LoVo (cell line): ENCODE data around the gene PCNX2.

Experiments
- DNase-seq: peaks from one replicate; pipeline ENCODE4 v3.0.0-alpha.2; 2016; ENCODE audit warnings: low spot score

The PCNX2 gene

DNA sequence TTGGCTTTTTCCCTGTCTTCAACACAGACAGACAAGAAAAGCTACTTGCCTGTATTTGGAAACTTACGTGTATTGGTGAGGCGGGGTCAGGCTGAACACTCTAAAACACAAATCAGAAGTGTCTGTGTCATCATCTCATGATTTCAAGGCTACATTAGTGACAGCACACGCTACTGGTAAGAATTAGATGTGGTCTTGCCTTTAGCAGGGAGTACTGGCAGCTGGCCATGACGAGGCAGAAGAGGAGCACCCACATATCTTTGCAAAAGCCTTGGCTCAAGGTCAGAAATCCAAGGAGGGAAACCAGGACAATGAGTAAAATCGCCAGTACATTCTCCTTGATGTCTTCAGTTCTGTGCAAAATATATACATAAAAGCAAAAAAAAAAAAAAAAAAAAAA lies 77.7 kb downstream of the PCNX2 start:
- no peak for DNase-seq

DNA sequence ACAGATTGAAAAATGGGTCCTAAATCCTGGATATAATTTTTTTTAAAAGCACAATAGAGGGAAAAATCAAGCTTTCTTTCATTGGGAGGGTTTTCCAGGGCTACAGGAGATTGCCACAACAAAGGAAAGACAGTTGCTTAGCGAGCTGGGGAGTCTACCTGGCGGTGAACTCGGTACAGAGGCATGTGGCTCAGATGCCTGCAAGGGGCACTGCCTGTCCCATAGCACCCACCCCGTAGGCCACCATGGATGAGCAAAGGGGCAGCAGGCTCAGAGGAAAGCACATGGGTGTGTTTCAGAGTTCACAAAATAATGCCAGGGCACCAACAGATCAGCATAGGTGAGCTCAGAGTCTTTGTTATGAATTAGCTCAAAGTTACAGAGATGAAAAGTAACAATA lies 79.5 kb downstream of the PCNX2 start:
- no peak for DNase-seq

DNA sequence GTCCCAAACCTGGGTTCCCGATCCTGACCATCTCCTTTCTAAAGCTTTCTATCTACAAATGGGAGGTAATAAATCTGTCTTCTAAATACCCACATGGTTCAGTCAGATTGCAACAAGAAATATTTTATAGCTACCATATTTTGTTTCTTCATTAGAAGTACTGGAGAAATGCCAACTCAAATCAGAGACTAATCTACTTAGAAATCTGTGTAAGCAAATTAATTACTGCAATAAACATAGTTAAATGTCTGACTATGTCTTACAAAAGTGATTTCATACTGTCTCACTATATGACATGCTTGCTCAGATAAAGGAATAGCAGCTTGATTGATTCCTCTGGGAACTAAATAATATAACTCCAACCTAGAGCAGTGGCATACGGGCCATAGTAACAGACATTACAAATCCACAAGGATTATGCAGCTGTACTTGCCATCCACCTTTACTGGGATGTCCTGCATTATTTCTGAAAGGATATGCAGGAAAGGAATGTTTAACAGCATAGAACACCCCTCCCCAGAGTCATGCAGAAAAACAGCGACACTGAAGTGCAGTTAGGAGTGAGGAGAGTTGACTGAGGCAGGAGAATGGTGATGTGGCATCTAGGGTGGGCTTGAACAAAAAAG lies 80.3 kb downstream of the PCNX2 start:
- DNase-seq = no peak

DNA sequence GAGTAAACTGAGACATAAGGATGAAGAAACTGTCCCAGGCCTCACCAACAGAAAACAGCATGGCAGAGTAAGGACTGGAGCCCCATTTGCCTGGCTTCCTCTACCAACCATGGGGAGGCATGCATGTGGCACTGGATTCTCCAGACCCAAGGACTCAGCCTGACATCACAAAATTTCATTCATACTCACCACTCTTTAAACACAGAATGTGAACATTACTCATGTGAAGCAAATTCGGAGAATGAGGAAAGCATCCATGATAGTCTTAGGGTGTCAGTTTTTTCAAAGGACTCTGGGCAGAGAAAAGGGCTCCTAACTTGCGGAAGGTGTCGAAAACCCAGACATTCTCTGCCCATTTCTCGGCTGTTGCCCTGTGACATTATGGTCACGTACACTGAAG lies 83.9 kb downstream of the PCNX2 start:
- no peak for DNase-seq

DNA sequence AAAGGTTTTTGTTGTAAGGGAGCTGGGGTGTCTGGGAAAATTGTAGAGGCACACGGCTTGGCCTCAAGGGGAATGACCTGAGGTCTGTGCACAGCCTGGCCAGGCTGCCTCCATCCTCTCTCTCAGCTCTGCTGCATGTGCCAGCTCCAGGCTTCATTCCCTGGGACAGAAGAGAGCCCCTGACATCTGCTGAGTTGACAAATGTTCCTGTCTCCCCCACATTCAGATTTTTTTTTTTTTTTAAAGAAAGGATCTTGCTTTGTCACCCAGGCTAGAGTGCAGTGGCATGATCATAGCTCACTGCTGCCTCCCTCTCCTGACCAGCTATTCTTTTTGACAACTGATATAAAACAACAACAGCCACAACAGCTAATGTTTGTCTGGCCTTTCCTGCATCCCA lies 84.4 kb downstream of the PCNX2 start:
- DNase-seq = no peak

DNA sequence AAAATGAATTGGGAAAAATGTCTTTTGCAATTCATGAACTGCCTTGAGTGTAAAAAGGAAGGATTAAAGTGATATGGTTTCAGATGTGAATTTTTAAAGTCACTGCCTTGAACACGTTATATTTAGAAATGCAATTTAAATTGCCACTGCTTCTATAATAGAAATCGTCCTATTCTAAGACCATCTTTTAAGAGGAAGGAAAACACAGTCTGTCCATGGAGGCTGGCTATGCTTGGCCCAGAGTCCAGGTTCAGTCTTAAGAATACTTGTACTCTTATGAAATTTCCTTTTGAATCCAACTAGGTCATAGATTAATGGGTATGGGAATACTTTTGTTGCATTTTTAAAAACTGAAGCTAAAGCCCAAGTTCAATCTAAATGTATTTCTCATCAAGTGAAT lies 86.0 kb downstream of the PCNX2 start:
- DNase-seq = no peak

DNA sequence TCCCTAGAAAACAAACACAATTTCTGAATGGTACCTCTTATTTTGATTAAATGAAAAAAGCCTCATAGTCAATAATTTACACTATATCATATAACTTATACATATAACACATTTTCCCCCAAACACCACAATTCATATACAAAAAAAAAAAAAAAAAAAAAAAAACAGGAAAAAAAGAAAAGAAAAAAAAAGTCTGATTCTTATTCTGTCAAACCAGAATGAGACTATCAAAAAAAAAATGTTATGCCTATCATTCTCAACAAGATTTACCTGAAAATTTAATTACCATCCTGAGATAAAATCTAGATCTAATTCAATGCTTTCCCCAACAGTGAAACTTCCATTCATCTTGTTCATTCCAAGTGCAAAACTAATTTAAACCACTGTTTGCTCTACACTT lies 86.8 kb downstream of the PCNX2 start:
- DNase-seq = no peak

DNA sequence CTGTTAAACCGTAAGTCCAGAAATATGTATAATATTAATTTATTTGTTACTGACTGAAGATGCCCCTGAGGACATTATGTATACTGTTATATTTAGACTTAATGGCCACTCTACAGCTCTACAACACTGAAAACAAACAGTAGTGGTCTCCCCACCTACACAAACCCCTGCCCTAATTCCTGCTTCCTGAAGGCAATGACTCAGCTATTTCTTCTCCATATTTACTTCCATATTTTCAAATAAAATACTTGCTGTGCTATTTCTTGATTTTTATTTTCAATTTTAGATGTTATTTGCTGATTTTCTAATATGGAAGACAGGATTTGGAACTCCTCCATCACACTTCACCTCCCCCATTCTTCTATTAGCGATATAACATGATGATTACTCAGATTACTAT lies 97.6 kb downstream of the PCNX2 start:
- DNase-seq = no peak

DNA sequence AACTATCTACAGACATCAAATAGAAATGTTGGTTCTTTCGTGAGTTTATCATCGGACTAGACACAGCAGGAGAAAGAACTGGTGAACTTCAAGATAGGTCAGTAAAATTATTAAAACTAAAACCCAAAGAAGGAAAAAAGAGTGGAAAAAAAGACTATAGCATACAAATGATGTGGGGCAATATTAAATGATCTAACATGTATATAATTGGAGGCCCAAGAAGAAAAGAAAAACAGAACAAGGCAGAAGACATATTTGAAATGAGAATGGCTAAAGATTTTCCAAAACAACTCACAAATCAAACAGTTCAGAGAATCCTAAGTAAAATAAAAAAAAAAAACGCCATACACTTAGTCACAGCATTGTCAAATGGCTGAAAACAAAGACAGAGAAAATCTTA lies 101.8 kb downstream of the PCNX2 start:
- no peak for DNase-seq

DNA sequence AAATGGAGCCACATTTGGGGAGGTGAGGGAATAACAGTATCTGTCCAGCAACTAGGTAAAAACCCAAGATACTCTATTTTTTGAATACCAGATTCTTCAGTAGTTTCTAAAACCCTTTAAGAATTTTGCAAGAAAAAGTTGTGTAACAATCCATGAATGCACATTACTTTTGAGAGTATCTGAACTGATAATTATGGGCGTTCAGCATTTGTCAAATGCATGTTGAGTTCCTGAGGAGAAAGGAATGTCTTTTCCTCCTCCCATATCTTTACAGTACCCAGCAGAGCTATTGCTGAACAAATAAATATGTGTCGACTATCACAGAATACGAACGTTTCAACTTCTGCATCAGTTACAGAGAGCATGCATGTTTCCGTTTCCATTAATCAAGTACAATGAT lies 104.5 kb downstream of the PCNX2 start:
- no peak for DNase-seq

DNA sequence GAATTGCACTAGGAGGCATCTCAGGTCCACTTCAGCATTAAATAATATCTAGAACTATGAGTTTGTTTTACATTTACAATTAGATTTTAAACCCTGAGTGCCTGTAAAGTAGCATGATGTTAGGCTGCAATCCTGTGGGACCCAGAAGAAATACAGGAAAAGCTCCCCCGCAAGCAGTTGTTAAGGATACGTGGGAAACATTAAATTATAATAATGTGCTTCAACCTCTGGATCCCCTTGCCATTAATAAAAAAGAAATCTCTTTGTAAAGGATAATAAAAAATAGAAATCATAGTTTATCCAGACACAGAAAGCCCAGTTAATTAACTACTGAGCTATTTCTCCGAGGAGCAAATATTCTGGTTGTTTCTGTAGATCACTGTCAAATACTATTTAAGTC lies 106.0 kb downstream of the PCNX2 start:
- DNase-seq = no peak

DNA sequence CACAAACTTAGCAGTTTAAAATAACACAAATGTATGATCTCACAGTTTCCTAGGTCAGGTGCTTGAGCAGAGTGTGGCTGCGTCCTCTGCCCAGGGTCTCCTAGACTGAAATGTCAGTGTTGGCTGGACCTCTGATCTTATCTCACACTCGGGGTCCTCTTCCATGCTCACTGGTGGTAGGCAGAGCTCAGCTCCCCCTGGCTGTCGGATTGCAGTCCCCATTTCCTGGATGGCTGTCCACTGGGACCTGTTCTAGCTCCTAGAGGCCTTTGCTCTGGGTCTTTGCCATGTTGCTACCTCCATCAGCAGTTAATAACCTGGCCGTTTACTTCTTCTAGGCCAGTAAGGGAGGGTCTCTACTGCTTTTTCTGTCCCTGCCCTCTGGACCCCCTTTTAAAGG lies 107.5 kb downstream of the PCNX2 start:
- no peak for DNase-seq

DNA sequence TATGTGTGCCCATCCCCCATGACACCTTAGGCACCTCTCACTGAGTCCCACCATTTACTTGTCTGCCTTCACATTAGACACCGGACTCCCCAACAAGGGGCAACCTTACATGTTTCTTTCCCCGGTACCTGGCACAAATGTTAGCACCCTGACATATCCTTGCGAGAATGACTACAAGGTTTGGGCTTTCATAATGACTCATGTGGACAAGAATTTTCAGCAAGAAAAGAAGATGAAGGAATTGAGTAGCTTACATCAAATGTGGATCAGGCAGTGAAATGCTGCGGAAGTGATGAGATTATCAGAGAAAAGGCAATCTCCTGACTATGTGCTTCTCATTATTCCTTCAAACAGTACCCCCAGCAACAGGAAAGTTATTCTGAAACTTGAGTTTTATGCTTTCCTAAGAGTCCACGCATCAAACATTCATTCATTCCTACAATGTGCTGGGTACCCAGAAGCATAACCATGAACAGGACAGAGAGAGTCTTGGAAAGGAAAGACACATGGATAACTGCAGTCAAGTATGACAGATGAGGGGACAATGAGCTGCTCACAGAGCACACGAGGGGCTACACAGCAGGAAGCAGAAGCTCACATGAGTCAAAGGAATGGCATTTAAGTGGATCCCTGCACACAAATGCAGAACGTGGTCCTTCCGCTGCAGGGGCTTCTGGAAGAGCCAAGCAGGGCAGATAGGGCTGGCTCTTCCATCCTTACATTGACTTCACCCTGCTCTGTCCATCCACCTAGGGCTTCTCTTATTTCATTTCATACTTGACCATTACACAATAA lies 112.1 kb downstream of the PCNX2 start:
- no peak for DNase-seq

DNA sequence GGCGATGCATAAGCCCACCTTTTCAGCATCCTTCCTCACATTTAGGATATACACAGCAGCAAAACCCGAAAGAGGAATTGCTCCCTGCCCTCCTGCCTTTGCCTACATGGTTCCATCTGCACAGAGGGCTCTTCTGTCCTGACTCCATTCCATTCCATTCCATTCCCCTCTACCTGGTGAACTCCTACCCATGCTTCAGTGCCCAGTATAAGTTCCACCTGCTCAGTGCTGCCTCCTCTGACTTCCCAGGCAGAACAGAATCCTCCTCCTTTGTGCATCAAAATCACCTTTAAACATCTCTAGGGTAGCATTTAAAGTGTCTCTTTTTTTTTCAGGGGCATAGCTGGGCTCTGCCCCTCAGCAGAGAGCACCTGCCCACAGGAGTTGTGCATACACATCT lies 112.9 kb downstream of the PCNX2 start:
- DNase-seq = no peak

DNA sequence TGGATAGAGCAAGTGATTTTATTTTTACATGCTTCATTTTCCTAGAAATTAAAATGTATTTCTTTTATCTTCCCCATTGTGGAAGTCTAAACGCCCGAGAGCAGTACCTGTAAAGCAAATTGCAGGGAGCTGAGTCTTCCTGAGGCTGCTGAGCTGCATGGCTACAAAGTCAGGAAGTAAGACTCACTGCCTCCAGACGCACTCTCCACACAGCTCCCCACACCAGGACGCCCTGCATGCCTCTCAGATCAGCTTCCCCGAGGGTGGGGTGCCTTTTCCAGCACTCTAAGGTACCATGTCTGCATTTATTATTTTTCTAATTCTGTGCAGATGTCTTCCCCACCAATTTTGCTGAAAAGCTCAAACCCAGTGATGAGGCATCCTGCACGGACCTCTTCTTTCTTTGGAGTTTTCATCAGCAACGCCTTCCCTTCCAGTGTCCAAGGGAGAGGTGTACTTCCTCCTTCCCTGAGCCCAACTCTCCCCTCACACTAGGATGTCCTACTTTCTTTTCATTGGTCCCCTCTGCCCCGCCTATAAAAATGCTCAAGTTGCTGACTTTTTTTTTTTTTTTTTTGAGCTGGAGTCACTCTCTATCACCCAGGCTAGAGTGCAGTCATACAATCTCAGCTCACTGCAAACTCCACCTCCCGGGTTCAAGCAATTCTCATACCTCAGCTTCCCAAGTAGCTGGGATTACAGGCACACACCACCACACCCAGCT lies 114.7 kb downstream of the PCNX2 start:
- DNase-seq = peak; percentile 39

DNA sequence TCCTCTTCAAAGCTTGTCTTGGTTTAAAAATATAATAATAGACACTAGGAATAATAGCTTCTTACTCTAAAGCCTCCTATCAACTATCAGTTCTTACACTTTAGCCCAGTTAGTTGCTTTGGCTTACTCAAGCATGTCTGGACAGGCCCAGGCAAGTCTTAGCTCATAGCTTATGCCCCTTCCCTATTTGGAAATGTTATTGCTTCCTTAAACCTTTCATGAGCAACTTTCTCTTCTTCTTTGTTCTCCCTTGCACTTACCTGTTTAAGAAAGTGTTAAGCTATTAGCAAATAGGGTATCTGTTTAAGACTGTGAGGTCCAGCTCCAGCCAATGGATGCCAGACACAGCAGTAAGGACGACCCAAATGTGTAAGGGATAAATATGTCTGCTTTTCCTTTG lies 115.9 kb downstream of the PCNX2 start:
- DNase-seq = peak; percentile 69

DNA sequence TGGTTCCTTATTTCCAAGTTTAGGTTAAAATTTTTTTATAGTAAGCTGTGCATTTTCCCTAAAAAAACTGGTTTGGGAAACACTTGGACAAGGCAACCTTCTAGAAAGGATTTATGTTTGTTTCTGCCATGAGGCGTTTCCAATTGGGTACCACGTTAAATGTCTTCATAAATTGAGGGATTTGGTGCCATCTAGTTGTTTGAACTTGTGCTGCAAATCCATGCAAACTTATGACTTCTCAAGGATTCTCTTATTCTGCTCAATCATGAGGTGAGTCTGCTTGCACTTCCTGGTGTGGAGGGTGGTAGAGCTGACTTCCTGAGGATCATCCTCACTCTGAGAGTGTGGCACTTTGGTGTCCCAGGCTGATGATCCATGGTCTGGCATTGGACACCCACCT lies 123.3 kb downstream of the PCNX2 start:
- peak; percentile 35 for DNase-seq

DNA sequence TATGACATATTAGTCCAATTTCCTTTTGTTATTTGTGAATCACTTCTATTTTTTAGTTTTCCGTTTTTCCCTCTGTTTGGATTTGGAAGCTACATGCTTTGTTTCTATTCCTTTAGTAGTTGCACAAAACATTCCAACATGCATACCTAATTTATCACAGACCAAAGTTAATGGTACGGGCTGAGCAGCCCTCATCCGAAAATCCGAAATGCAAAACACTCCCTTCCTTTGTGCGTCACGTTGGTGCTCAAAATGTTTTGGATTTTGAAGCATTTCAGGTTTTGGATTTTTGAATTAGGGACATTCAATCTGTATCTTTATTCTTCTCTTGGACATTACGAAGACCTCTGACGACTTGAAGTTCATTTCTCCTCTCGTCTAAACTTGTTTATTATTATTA lies 124.8 kb downstream of the PCNX2 start:
- no peak for DNase-seq

DNA sequence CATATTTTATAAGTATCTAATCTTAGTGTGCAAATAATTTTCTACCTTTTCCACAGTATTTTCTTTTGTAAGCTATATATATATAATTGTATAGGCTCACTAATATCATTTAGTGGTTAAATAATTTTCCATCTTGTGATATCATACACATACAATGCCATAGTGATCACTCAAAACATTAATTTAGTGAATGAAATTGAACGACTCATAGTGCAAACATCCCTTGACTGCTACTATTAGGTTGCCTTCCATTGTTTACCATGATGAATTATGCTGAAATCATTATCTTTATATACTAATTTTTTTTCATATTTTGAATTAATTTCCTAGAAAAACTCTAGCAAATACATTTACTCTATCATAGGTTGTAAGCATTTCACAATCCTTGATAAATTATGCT lies 127.1 kb downstream of the PCNX2 start:
- DNase-seq = no peak

DNA sequence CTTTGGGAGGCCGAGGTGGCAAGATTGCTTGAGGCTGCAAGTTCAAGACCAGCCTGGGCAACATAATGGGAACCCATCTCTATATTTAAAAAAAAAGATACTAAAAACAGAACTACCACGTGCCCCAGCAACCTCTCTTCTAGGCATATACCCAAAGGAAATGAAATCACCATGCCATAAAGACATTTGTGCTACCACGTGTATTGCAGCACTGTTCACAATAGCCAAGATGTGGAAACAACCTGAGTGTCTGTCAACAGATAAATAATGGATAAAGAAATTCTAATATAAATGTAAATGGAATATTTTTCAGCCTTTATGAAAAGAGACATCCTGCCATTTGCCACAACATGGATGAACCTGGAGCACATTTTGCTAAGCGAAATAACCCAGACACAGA lies 128.6 kb downstream of the PCNX2 start:
- no peak for DNase-seq

DNA sequence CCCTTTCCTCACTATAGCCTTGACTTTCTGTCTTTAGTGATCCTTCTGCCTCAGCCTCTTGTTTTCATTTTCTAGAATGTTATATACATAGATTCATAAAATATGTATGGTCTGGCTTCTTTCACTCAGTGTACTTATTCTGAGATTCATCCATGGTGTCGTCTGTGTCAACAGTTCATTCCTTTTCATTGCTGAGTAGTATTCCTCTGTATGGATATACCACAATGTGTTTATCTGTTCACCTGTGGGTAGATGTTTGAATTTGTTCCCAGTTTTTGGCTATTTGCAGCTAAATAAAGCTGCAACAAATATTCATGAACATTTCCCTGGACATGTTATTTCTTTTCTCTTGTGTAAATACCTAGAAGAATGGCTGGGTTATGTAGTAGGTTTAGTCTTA lies 131.8 kb downstream of the PCNX2 start:
- no peak for DNase-seq

DNA sequence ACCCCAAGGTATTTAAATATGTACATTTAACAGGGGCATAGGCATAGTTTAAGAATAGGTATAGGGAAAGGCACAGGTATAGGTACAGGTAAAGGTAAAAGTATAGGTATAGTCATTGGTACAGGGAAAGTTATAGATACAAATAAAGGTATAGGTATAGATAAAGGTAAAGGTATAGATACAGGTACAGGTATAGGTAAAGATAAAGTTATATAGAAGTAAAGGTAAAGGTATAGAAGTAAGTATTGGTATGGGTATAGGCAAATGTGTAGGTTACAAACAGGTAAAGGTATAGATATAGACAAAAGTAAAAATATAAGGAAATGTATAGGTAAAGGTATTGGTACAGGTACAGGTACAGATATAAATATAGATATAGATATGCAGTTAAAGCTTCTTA lies 137.2 kb downstream of the PCNX2 start:
- no peak for DNase-seq

DNA sequence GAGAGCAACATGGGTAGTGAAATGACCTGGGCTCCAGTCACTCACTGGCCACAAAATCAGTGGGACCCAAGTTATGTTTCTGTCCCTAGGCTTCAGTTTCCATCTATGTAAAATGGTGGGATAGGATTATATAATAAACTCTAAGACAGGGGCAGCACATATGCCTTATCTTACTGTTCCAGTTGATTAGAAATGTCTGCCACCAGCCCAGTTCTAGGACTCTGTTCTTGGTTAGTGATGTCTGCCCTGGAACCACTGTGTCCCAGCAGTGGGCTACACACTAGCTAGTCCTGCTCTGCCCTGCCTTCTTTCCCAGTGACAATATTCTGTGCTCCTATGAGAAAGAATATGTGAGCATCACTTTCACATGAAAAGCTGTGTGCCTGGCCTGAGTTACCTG lies 138.3 kb downstream of the PCNX2 start:
- no peak for DNase-seq
